ENCODE measurements around the gene ADARB1.
A peak's percentile ranks its signal among the peaks of the same experiment; 100 is the strongest.

ADARB1 gene

GRCh38 chr21:45074818-45075595 is 627 bp downstream of the ADARB1 start:
- no peak for DNase-seq (ENCODE audit: low read depth in 2 of 2, low spot score in 1 of 2)

GRCh38 chr21:45075596-45076244 is 1.3 kb downstream of the ADARB1 start:
- no peak for DNase-seq (ENCODE audit: low read depth in 2 of 2, low spot score in 1 of 2)

- DNase-seq (ENCODE audit: low read depth in 2 of 2, low spot score in 1 of 2) = no peak
Observed at GRCh38 chr21:45076245-45076711, 1.9 kb downstream of the ADARB1 start.

- DNase-seq (ENCODE audit: low read depth in 2 of 2, low spot score in 1 of 2) = no peak
Observed at GRCh38 chr21:45078371-45078770, 4.0 kb downstream of the ADARB1 start.

- DNase-seq (ENCODE audit: low read depth in 2 of 2, low spot score in 1 of 2) = peak in 1 of 2 donors; percentile 47
Observed at GRCh38 chr21:45078877-45079281, 4.5 kb downstream of the ADARB1 start.

- DNase-seq (ENCODE audit: low read depth in 2 of 2, low spot score in 1 of 2) = no peak
Observed at GRCh38 chr21:45079351-45079750, 5.0 kb downstream of the ADARB1 start.

GRCh38 chr21:45080232-45080631 is 5.9 kb downstream of the ADARB1 start:
- no peak for DNase-seq (ENCODE audit: low read depth in 2 of 2, low spot score in 1 of 2)

GRCh38 chr21:45080639-45081414 is 6.4 kb downstream of the ADARB1 start:
- DNase-seq (ENCODE audit: low read depth in 2 of 2, low spot score in 1 of 2) = no peak

- DNase-seq (ENCODE audit: low read depth in 2 of 2, low spot score in 1 of 2) = no peak
Observed at GRCh38 chr21:45081636-45082035, 7.3 kb downstream of the ADARB1 start.

GRCh38 chr21:45082736-45083135 is 8.4 kb downstream of the ADARB1 start:
- no peak for DNase-seq (ENCODE audit: low read depth in 2 of 2, low spot score in 1 of 2)

GRCh38 chr21:45084121-45084520 is 9.7 kb downstream of the ADARB1 start:
- DNase-seq (ENCODE audit: low read depth in 2 of 2, low spot score in 1 of 2) = no peak

GRCh38 chr21:45084881-45085536 is 10.6 kb downstream of the ADARB1 start:
- no peak for DNase-seq (ENCODE audit: low read depth in 2 of 2, low spot score in 1 of 2)

- no peak for DNase-seq (ENCODE audit: low read depth in 2 of 2, low spot score in 1 of 2)
Observed at GRCh38 chr21:45085700-45086099, 11.3 kb downstream of the ADARB1 start.

GRCh38 chr21:45086337-45086958 is 12.1 kb downstream of the ADARB1 start:
- DNase-seq (ENCODE audit: low read depth in 2 of 2, low spot score in 1 of 2) = no peak

- DNase-seq (ENCODE audit: low read depth in 2 of 2, low spot score in 1 of 2) = no peak
Observed at GRCh38 chr21:45087022-45087823, 12.8 kb downstream of the ADARB1 start.

- DNase-seq (ENCODE audit: low read depth in 2 of 2, low spot score in 1 of 2) = no peak
Observed at GRCh38 chr21:45088116-45088515, 13.7 kb downstream of the ADARB1 start.

- DNase-seq (ENCODE audit: low read depth in 2 of 2, low spot score in 1 of 2) = no peak
Observed at GRCh38 chr21:45088729-45089128, 14.3 kb downstream of the ADARB1 start.

- DNase-seq (ENCODE audit: low read depth in 2 of 2, low spot score in 1 of 2) = no peak
Observed at GRCh38 chr21:45089964-45090363, 15.6 kb downstream of the ADARB1 start.

GRCh38 chr21:45090966-45091365 is 16.6 kb downstream of the ADARB1 start:
- no peak for DNase-seq (ENCODE audit: low read depth in 2 of 2, low spot score in 1 of 2)

Measured in stimulated activated CD8-positive, alpha-beta memory T cell treated with anti-CD3 and anti-CD28 coated beads, Interleukin-4, amount 100 ng/mL, for 1 hour (primary cell).